IMR-90 (cell line): ENCODE results near the gene CYB5A. TPM values are rescaled to one million over a fixed set of nuclear protein-coding genes. Genes with fewer than 3 reads are reported as not detected.

Experiments used
- ATAC-seq: fragments of 200-7000 bp; cut with Tn5 transposase; 2 replicates; pipeline ENCODE4 v1.9.1; 2020; ENCODE audit warnings: low read depth, mild to moderate bottlenecking, moderate library complexity
- BruUV-seq: library from RNA; stranded (reverse); fragments of 400-500 nt; replicated peaks from 2 replicates; lab custom pipeline; 2021; lab: Mats Ljungman, UMichigan
- CTCF ChIA-PET: fragments of 300-600 bp; formaldehyde crosslinking; extraction: SDS; loops from one replicate; lab custom pipeline; 2021; ENCODE audit warnings: antibody characterized with exemption; lab: Yijun Ruan, JAX
- POLR2A ChIA-PET: fragments of 300-600 bp; sonication (Branson Sonifier 250); formaldehyde crosslinking; loops from one replicate; lab custom pipeline; 2022; ENCODE audit warnings: antibody characterized with exemption; ENCODE audit not compliant: unreplicated experiment; lab: Charles Lee
- DNase-seq: peaks from one replicate; pipeline ENCODE4 v3.0.0; 2013
- H2AFZ ChIP-seq: replicated peaks from 2 replicates; pipeline ENCODE3; 2013; ENCODE audit warnings: low read length, mild to moderate bottlenecking; ENCODE audit not compliant: poor library complexity
- H2AK5ac ChIP-seq: 2 replicates; pipeline ENCODE4 v1.6.1; 2013; ENCODE audit warnings: low read depth, low read length, inconsistent platforms
- H2AK9ac ChIP-seq: replicated peaks from 2 replicates; pipeline ENCODE3; 2013; ENCODE audit warnings: mild to moderate bottlenecking, low read depth, low read length, moderate library complexity; ENCODE audit not compliant: poor library complexity
- H2BK120ac ChIP-seq: 2 replicates; pipeline ENCODE4 v1.6.1; 2013; ENCODE audit warnings: low read depth, low read length, inconsistent platforms
- H2BK15ac ChIP-seq: 3 replicates; pipeline ENCODE4 v1.6.1; 2013; ENCODE audit warnings: low read depth, low read length, inconsistent platforms
- H2BK20ac ChIP-seq: 2 replicates; pipeline ENCODE4 v1.6.1; 2013; ENCODE audit warnings: low read depth, mild to moderate bottlenecking, inconsistent platforms, low read length, moderate library complexity
- H2BK5ac ChIP-seq: 2 replicates; pipeline ENCODE4 v1.6.1; 2013; ENCODE audit warnings: mild to moderate bottlenecking, low read depth, low read length, inconsistent platforms; ENCODE audit not compliant: poor library complexity, severe bottlenecking
- H3K14ac ChIP-seq: replicated peaks from 2 replicates; pipeline ENCODE4 v1.6.1; 2013; ENCODE audit warnings: low read depth, low read length, inconsistent platforms
- H3K18ac ChIP-seq: 2 replicates; pipeline ENCODE4 v1.6.1; 2013; ENCODE audit warnings: low read depth, low read length, control low read depth
- H3K23ac ChIP-seq: 2 replicates; pipeline ENCODE4 v1.6.1; 2013; ENCODE audit warnings: low read depth, low read length, inconsistent platforms
- H3K27ac ChIP-seq: 2 replicates; pipeline ENCODE4 v1.5.1; 2013; ENCODE audit warnings: mild to moderate bottlenecking, control low read depth, low read length; ENCODE audit not compliant: insufficient read depth
- H3K27me3 ChIP-seq: 2 replicates; pipeline ENCODE4 v1.6.1; 2013; ENCODE audit warnings: low read length; ENCODE audit not compliant: control insufficient read depth, insufficient read depth
- H3K36me3 ChIP-seq: 2 replicates; pipeline ENCODE4 v1.6.1; 2013; ENCODE audit warnings: low read length, mixed read lengths; ENCODE audit not compliant: control insufficient read depth, insufficient read depth
- H3K4ac ChIP-seq: 2 replicates; pipeline ENCODE4 v1.6.1; 2013; ENCODE audit warnings: low read depth, low read length, inconsistent platforms
- H3K4me1 ChIP-seq: 2 replicates; pipeline ENCODE4 v1.6.1; 2013; ENCODE audit warnings: low read length, mixed read lengths; ENCODE audit not compliant: control insufficient read depth, insufficient read depth
- H3K4me2 ChIP-seq: 2 replicates; pipeline ENCODE4 v1.6.1; 2013; ENCODE audit warnings: low read depth, mild to moderate bottlenecking, control low read depth, low read length, moderate library complexity
- H3K4me3 ChIP-seq: 2 replicates; pipeline ENCODE4 v1.5.1; 2013; ENCODE audit warnings: low read depth, mild to moderate bottlenecking, control low read depth, low read length, moderate library complexity; ENCODE audit not compliant: insufficient read depth
- H3K56ac ChIP-seq: 2 replicates; pipeline ENCODE4 v1.6.1; 2013; ENCODE audit warnings: low read length, inconsistent platforms; ENCODE audit not compliant: insufficient read depth; ENCODE audit errors: extremely low read depth
- H3K79me1 ChIP-seq, 2 experiments: 2 replicates each; pipeline ENCODE4 v1.6.1; 2013; ENCODE audit warnings: low read length in 2 of 2, inconsistent platforms in 1 of 2, low read depth in 1 of 2
- H3K9ac ChIP-seq: 2 replicates; pipeline ENCODE4 v1.6.1; 2013; ENCODE audit warnings: low read depth, low read length, control low read depth
- H3K9me1 ChIP-seq: 2 replicates; pipeline ENCODE4 v1.6.1; 2013; ENCODE audit warnings: low read length, inconsistent platforms; ENCODE audit not compliant: insufficient read depth
- H3K9me3 ChIP-seq: 2 replicates; pipeline ENCODE4 v1.6.1; 2013; ENCODE audit warnings: low read length; ENCODE audit not compliant: control insufficient read depth, insufficient read depth
- H4K20me1 ChIP-seq: 2 replicates; pipeline ENCODE4 v1.6.1; 2013; ENCODE audit warnings: low read length, inconsistent platforms; ENCODE audit not compliant: insufficient read depth
- H4K5ac ChIP-seq: 2 replicates; pipeline ENCODE4 v1.6.1; 2013; ENCODE audit warnings: mild to moderate bottlenecking, low read depth, low read length, control low read depth
- H4K8ac ChIP-seq, 2 experiments: 2 replicates each; pipeline ENCODE4 v1.6.1; 2013; ENCODE audit warnings: low read depth in 2 of 2, low read length in 2 of 2, control low read depth in 1 of 2, inconsistent platforms in 1 of 2
- H4K91ac ChIP-seq: 2 replicates; pipeline ENCODE4 v1.6.1; 2013; ENCODE audit warnings: low read depth, low read length, inconsistent platforms; ENCODE audit not compliant: insufficient read depth
- BHLHE40 ChIP-seq: fragments of 150-350 bp; IDR thresholded peaks from 2 replicates; pipeline ENCODE4 v1.6.1; 2016; ENCODE audit warnings: mild to moderate bottlenecking, low read depth, low read length
- CEBPB ChIP-seq: IDR thresholded peaks from 2 replicates; pipeline ENCODE4 v1.6.1; 2012; ENCODE audit warnings: low read depth, low read length, improper control_type of control experiment
- MXI1 ChIP-seq: IDR thresholded peaks from 2 replicates; pipeline ENCODE4 v1.6.1; 2012; ENCODE audit warnings: low read depth, mild to moderate bottlenecking, low read length, moderate library complexity, borderline replicate concordance
- RAD21 ChIP-seq: IDR thresholded peaks from 2 replicates; pipeline ENCODE4 v1.6.1; 2012; ENCODE audit warnings: low read length, improper control_type of control experiment
- RCOR1 ChIP-seq: IDR thresholded peaks from 2 replicates; pipeline ENCODE4 v1.6.1; 2012; ENCODE audit warnings: mild to moderate bottlenecking, low read length, improper control_type of control experiment; ENCODE audit not compliant: insufficient replicate concordance
- RFX5 ChIP-seq: IDR thresholded peaks from 2 replicates; pipeline ENCODE4 v1.8.0; 2012; ENCODE audit warnings: low read depth, mild to moderate bottlenecking, low read length, moderate library complexity
- WGBS, 2 experiments: methylation state at CpG; one replicate each; pipeline versions ENCODE4 v1.1.5 to v1.1.7; 2013; ENCODE audit warnings: missing lambda C conversion rate in 2 of 2; ENCODE audit not compliant: insufficient read length in 1 of 2; ENCODE audit errors: extremely low coverage in 2 of 2; 5-methylcytosine and 5-hydroxymethylcytosine counted together
- dilution Hi-C: fragments of 300-500 bp; cut with HindIII; formaldehyde crosslinking; loops from one replicate; pipeline ENCODE4 v1.14.3; 2018; ENCODE audit warnings: low sequenced_read_pairs; ENCODE audit not compliant: unreplicated experiment
- in situ Hi-C: fragments of 300-500 bp; cut with MboI; formaldehyde crosslinking; loops from 3 replicates; pipeline ENCODE4 v1.14.3; 2019; ENCODE audit warnings: low sequenced_read_pairs, inconsistent platforms, mixed read lengths
- intact Hi-C: fragments of 100-400 bp; cut with micrococcal nuclease; formaldehyde crosslinking; loops from 2 replicates; pipeline ENCODE4 v1.10.0; 2022
- polyA plus RNA-seq, 3 experiments: library from polyadenylated mRNA; depleted of rRNA; stranded (reverse); fragments of >200 nt; gene quantifications; 2 replicates each; pipeline ENCODE4 v1.2.3, GENCODE V29; 2012; ENCODE audit warnings: low replicate concordance in 1 of 3
- total RNA-seq: library from RNA; depleted of rRNA; stranded (reverse); fragments of >200 nt; gene quantifications from 2 replicates; pipeline ENCODE4 v1.2.3, GENCODE V29; 2012

CYB5A gene
- total and polyA plus RNA-seq, 2 of the 4 experiments (the other 2 are of a cell fraction), result 13.4 to 47.9 TPM

DNA sequence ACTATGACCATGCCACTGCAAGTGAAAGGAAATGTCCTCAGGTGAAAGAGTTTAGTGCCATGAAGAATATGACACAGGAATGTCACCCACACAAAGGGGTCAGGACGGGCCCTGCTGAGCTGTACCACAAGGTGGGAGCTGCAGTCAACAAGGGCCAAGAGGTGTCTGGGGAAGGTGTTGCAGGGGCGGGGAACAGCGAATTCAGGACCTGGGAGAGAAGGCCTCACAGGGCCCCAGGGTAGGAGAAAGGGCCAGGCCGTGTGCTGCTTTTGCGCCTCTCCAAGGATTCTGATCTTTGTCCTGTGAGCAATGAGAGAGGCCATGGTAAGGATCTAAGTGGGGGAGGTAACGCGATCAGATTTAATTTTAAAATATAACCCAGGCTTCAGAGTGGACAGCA is 23.6 kb downstream of the CYB5A start:
- Histone ChIP-seq H3K56ac (no peak overlapping the region), H3K27ac (no peak overlapping the region), H4K5ac (no peak overlapping the region), H2AK9ac (no peak overlapping the region), H2AFZ (no peak overlapping the region), H3K18ac (no peak overlapping the region), H3K36me3 (no peaks in the 10 kb centered on the region), H4K20me1 (no peaks in the 10 kb centered on the region; the same call in 1 of the 2 replicates), H2BK5ac (no peak overlapping the region), H3K4me2 (no peak overlapping the region), H2AK5ac (no peak overlapping the region), H3K9me1 (no peaks in the 10 kb centered on the region), H3K4me1 (no peaks in the 10 kb centered on the region; the same call in 1 of the 2 replicates), H2BK120ac (no peak overlapping the region), H3K79me1 (peaks cover 0 to 3% of the 10 kb centered on the region in 2 experiments; a peak in 2 of 4 replicates), H3K4me3 (no peak overlapping the region), H3K27me3 (no peaks in the 10 kb centered on the region), H2BK15ac (no peak overlapping the region), H3K14ac (no peak overlapping the region), H3K9me3 (no peaks in the 10 kb centered on the region), H3K4ac (no peak overlapping the region), H2BK20ac (no peak overlapping the region), H3K9ac (no peak overlapping the region), H4K91ac (no peak overlapping the region), H3K23ac (no peak overlapping the region), H4K8ac (no peak overlapping the region)
- in situ Hi-C loops (no loop called here), intact Hi-C loops (no loop called here), dilution Hi-C loops (no loop called here)
- no CpG with 5 or more reads among the region's 7 CpGs for WGBS, 2 experiments
- no TSS peak for BruUV-seq
- POLR2A ChIA-PET, result no interaction called here
- CTCF ChIA-PET, result no interaction called here
- no peak for ATAC-seq
- TF ChIP-seq RFX5 (no peak), RCOR1 (no peak), CEBPB (no peak), RAD21 (no peak), MXI1 (no peak), BHLHE40 (no peak)
- no peak for DNase-seq
